Activated gamma-delta T cell treated with anti-CD3 and anti-CD28 coated beads, Interleukin-2, amount 50 U/mL, for 16 hours (primary cell): ENCODE data around the gene CD164.

Experiments used
- DNase-seq: peaks from one replicate; pipeline ENCODE4 v3.0.0-alpha.2; 2020; ENCODE audit warnings: low read depth

The CD164 gene

GRCh38 chr6:109381747-109382575 lies at the start of gene CD164:
Gene CD164, minus strand, starts transcription at chr6:109382467. Its CDS starts 89 bp downstream, at chr6:109382378.
- DNase-seq: peak; percentile 90

GRCh38 chr6:109429496-109429895 lies 47.2 kb upstream of the CD164 start:
- no peak for DNase-seq

- DNase-seq: no peak
Measured at GRCh38 chr6:109428889-109429477, 46.7 kb upstream of the CD164 start.

- DNase-seq: no peak
Measured at GRCh38 chr6:109424946-109425345, 42.7 kb upstream of the CD164 start.

GRCh38 chr6:109421184-109421583 lies 38.9 kb upstream of the CD164 start:
- no peak for DNase-seq

GRCh38 chr6:109420751-109421150 lies 38.5 kb upstream of the CD164 start:
- DNase-seq: no peak

- DNase-seq: no peak
Measured at GRCh38 chr6:109417646-109418045, 35.4 kb upstream of the CD164 start.

GRCh38 chr6:109411034-109411433 lies 28.8 kb upstream of the CD164 start:
- no peak for DNase-seq

- no peak for DNase-seq
Measured at GRCh38 chr6:109406196-109406595, 23.9 kb upstream of the CD164 start.

- no peak for DNase-seq
Measured at GRCh38 chr6:109397020-109397419, 14.8 kb upstream of the CD164 start.

- DNase-seq: no peak
Measured at GRCh38 chr6:109396046-109396718, 13.9 kb upstream of the CD164 start.

GRCh38 chr6:109393886-109394281 lies 11.6 kb upstream of the CD164 start:
- DNase-seq: no peak

GRCh38 chr6:109393157-109393885 lies 11.1 kb upstream of the CD164 start:
- DNase-seq: no peak

GRCh38 chr6:109389650-109390274 lies 7.5 kb upstream of the CD164 start:
- no peak for DNase-seq

GRCh38 chr6:109388265-109388664 lies 6.0 kb upstream of the CD164 start:
- DNase-seq: no peak

- DNase-seq: no peak
Measured at GRCh38 chr6:109383438-109383940, 1.2 kb upstream of the CD164 start.

- DNase-seq: peak; percentile 86
Measured at GRCh38 chr6:109382576-109383437, 540 bp upstream of the CD164 start.

- no peak for DNase-seq
Measured at GRCh38 chr6:109381061-109381746, 1.1 kb downstream of the CD164 start.

GRCh38 chr6:109379711-109380110 lies 2.6 kb downstream of the CD164 start:
- no peak for DNase-seq

- DNase-seq: no peak
Measured at GRCh38 chr6:109377717-109378116, 4.5 kb downstream of the CD164 start.
